Testis (tissue), 2 donors: ENCODE data around the gene TEKT3.

Experiments
- POLR2A ChIP-seq: fragments of 450-650 bp; IDR thresholded peaks from one replicate; pipeline ENCODE4 v1.6.1; 2017; ENCODE audit warnings: antibody characterized with exemption, mild to moderate bottlenecking, moderate library complexity
- TF ChIP-seq, protein P1 (sequence below), 3 experiments: fragments of 450-650 bp in 2 of 3; fragments of 200-600 bp in 1 of 3; sonication (generic) in 1 of 3; IDR thresholded peaks; one replicate each; pipeline ENCODE4 v1.5.1; 2016 to 2019; ENCODE audit warnings: antibody characterized with exemption in 3 of 3, mild to moderate bottlenecking in 2 of 3, moderate library complexity in 1 of 3

DNA sequence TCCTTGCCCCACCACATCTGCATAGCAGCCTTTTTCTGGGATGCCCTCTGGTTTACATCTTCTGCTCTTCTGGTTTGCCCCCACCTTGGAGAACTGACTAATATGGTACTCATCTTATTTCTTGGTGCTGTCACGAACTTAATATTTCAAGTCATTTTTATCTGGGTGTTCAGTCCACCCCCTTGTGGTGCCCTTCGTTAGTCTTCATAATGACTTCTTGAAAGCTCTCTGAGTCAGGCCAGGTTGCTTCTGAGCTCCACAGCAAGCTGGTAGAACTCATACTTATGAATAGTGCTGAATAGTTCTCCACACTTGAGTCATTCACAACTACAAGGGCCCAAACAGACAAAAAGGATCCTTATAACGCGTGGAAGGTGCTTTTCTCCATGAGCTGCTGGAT, 35.8 kb upstream of the TEKT3 start:
- TF ChIP-seq, protein P1, sequence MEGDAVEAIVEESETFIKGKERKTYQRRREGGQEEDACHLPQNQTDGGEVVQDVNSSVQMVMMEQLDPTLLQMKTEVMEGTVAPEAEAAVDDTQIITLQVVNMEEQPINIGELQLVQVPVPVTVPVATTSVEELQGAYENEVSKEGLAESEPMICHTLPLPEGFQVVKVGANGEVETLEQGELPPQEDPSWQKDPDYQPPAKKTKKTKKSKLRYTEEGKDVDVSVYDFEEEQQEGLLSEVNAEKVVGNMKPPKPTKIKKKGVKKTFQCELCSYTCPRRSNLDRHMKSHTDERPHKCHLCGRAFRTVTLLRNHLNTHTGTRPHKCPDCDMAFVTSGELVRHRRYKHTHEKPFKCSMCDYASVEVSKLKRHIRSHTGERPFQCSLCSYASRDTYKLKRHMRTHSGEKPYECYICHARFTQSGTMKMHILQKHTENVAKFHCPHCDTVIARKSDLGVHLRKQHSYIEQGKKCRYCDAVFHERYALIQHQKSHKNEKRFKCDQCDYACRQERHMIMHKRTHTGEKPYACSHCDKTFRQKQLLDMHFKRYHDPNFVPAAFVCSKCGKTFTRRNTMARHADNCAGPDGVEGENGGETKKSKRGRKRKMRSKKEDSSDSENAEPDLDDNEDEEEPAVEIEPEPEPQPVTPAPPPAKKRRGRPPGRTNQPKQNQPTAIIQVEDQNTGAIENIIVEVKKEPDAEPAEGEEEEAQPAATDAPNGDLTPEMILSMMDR (IDR thresholded peaks at IDR 0.05), result no peak
- no peak for TF ChIP-seq POLR2A
